Neural cell (in vitro differentiated cells): ENCODE data around the gene SCAI. TPM values are rescaled to one million over a fixed set of nuclear protein-coding genes. Genes with fewer than 3 reads are reported as not detected.

Experiments
- H2AFZ ChIP-seq: fragments of 200-600, 300-800 bp; sonication (generic), shearing (Covaris generic); 2 replicates; pipeline ENCODE4 v1.6.0; 2014; ENCODE audit warnings: low read depth, mild to moderate bottlenecking, antibody characterized with exemption, low read length, moderate library complexity
- H3F3A ChIP-seq: fragments of 200-600 bp; shearing (Covaris generic); 2 replicates; pipeline ENCODE4 v1.6.1; 2016; ENCODE audit warnings: mild to moderate bottlenecking, moderate library complexity, mixed read lengths, antibody characterized with exemption, low read length; ENCODE audit not compliant: insufficient read depth, poor library complexity, severe bottlenecking
- H3K27ac ChIP-seq: fragments of 200-600, 300-800 bp; sonication (generic), shearing (Covaris generic); 2 replicates; pipeline ENCODE4 v1.5.1; 2014; ENCODE audit warnings: mild to moderate bottlenecking, low read length, moderate library complexity
- H3K27me3 ChIP-seq: fragments of 300-800, 200-600 bp; sonication (generic), shearing (Covaris generic); 2 replicates; pipeline ENCODE4 v1.6.0; 2014; ENCODE audit warnings: mild to moderate bottlenecking, low read depth, low read length, moderate library complexity; ENCODE audit not compliant: insufficient read depth
- H3K36me3 ChIP-seq: fragments of 300-800, 200-600 bp; sonication (generic), shearing (Covaris generic); 2 replicates; pipeline ENCODE4 v1.5.1; 2014; ENCODE audit warnings: mild to moderate bottlenecking, antibody characterized with exemption, low read length, moderate library complexity; ENCODE audit not compliant: insufficient read depth
- H3K4me2 ChIP-seq: fragments of 300-800, 200-600 bp; sonication (generic), shearing (Covaris generic); 2 replicates; pipeline ENCODE4 v1.6.0; 2014; ENCODE audit warnings: mild to moderate bottlenecking, low read length
- H3K4me3 ChIP-seq: fragments of 300-800, 200-600 bp; sonication (generic), shearing (Covaris generic); 2 replicates; pipeline ENCODE4 v1.5.1; 2014; ENCODE audit warnings: mild to moderate bottlenecking, low read length, moderate library complexity
- H3K79me2 ChIP-seq: fragments of 200-600 bp; shearing (Covaris generic); replicated peaks from 2 replicates; pipeline ENCODE4 v1.6.0; 2014; ENCODE audit warnings: mild to moderate bottlenecking, low read length, moderate library complexity; ENCODE audit not compliant: insufficient read depth
- H3K9ac ChIP-seq: fragments of 300-800, 200-600 bp; sonication (generic), shearing (Covaris generic); 2 replicates; pipeline ENCODE4 v1.6.1; 2016; ENCODE audit warnings: mild to moderate bottlenecking, low read length, mixed read lengths
- H3K9me2 ChIP-seq: fragments of 200-600 bp; shearing (Covaris generic); 2 replicates; pipeline ENCODE4 v1.6.1; 2016; ENCODE audit warnings: mild to moderate bottlenecking, low read length, mixed read lengths; ENCODE audit not compliant: insufficient read depth
- H3K9me3 ChIP-seq: fragments of 200-600, 300-800 bp; sonication (generic), shearing (Covaris generic); 2 replicates; pipeline ENCODE4 v1.6.1; 2016; ENCODE audit warnings: mild to moderate bottlenecking, mixed run types, low read length, moderate library complexity, mixed read lengths
- H4K20me1 ChIP-seq: fragments of 200-600 bp; shearing (Covaris generic); 2 replicates; pipeline ENCODE4 v1.6.1; 2016; ENCODE audit warnings: mild to moderate bottlenecking, mixed run types; ENCODE audit not compliant: insufficient read depth
- CTCF ChIP-seq: fragments of 450-650 bp; IDR thresholded peaks from 2 replicates; pipeline ENCODE4 v1.5.1; 2014; ENCODE audit warnings: antibody characterized with exemption, mild to moderate bottlenecking, moderate library complexity; ENCODE audit not compliant: poor library complexity, severe bottlenecking
- EP300 ChIP-seq: fragments of 450-650 bp; conservative IDR thresholded peaks from 2 replicates; pipeline ENCODE4 v1.6.1; 2014; ENCODE audit warnings: antibody characterized with exemption, mild to moderate bottlenecking, moderate library complexity; ENCODE audit not compliant: poor library complexity, severe bottlenecking
- EZH2 ChIP-seq: fragments of 200-600, 300-800 bp; shearing (Covaris generic), sonication (generic); IDR thresholded peaks from 2 replicates; pipeline ENCODE4 v1.6.1; 2014; ENCODE audit warnings: antibody characterized with exemption, low read length, borderline replicate concordance, mild to moderate bottlenecking; ENCODE audit not compliant: insufficient read depth, poor library complexity, severe bottlenecking
- MXI1 ChIP-seq: fragments of 450-650 bp; conservative IDR thresholded peaks from 2 replicates; pipeline ENCODE4 v1.6.1; 2014; ENCODE audit warnings: antibody characterized with exemption, mild to moderate bottlenecking; ENCODE audit not compliant: poor library complexity, severe bottlenecking
- POLR2AphosphoS5 ChIP-seq: IDR thresholded peaks from 2 replicates; pipeline ENCODE4 v1.6.1; 2012
- RAD21 ChIP-seq: fragments of 450-650 bp; conservative IDR thresholded peaks from 2 replicates; pipeline ENCODE4 v1.6.1; 2014; ENCODE audit warnings: antibody characterized with exemption, mild to moderate bottlenecking, moderate library complexity
- REST ChIP-seq: IDR thresholded peaks from 2 replicates; pipeline ENCODE4 v1.6.1; 2012; ENCODE audit warnings: borderline replicate concordance
- SMC3 ChIP-seq: fragments of 450-650 bp; conservative IDR thresholded peaks from 2 replicates; pipeline ENCODE4 v1.6.1; 2014; ENCODE audit warnings: antibody characterized with exemption, mild to moderate bottlenecking, moderate library complexity; ENCODE audit not compliant: poor library complexity
- TAF1 ChIP-seq: IDR thresholded peaks from 2 replicates; pipeline ENCODE4 v1.6.1; 2012; ENCODE audit warnings: low read depth
- polyA plus RNA-seq: library from polyadenylated mRNA; depleted of rRNA; stranded (reverse); fragments of >200 nt; gene quantifications from 2 replicates; pipeline ENCODE4 v1.2.3, GENCODE V29; 2014

SCAI gene
- polyA plus RNA-seq, 1 donor from 2014 or later: 43.2 TPM

- H3K9me2 ChIP-seq: no peaks in the 10 kb centered on the region
- H3K27me3 ChIP-seq: no peaks in the 10 kb centered on the region
- H4K20me1 ChIP-seq: no peaks in the 10 kb centered on the region
- no peaks in the 10 kb centered on the region for H3K36me3 ChIP-seq
- H3K4me2 ChIP-seq: no peak overlapping the region
- no peak overlapping the region for H2AFZ ChIP-seq
- H3K27ac ChIP-seq: no peak overlapping the region
- no peak overlapping the region for H3K4me3 ChIP-seq
- no peak for TF ChIP-seq RAD21
- TF ChIP-seq SMC3: no peak
- TF ChIP-seq CTCF: no peak
- TF ChIP-seq MXI1: no peak
- TF ChIP-seq TAF1: no peak
- TF ChIP-seq EZH2: no peak
- TF ChIP-seq EP300: no peak
- TF ChIP-seq POLR2AphosphoS5: no peak
- no peak for TF ChIP-seq REST
- H3K9ac ChIP-seq: no peak overlapping the region
- no peaks in the 10 kb centered on the region for H3K79me2 ChIP-seq
- no peaks in the 10 kb centered on the region for H3F3A ChIP-seq
- no peaks in the 10 kb centered on the region for H3K9me3 ChIP-seq
These were observed 52.2 kb downstream of the SCAI start for GRCh38 chr9:125091121-125091520.

- Histone ChIP-seq H3K27me3 (no peaks in the 10 kb centered on the region), H3K9ac (no peak overlapping the region), H3K9me2 (no peaks in the 10 kb centered on the region), H3K79me2 (no peaks in the 10 kb centered on the region), H3K9me3 (no peaks in the 10 kb centered on the region), H3K4me2 (no peak overlapping the region), H3K4me3 (no peak overlapping the region), H3K27ac (no peak overlapping the region), H2AFZ (no peak overlapping the region), H4K20me1 (no peaks in the 10 kb centered on the region), H3K36me3 (no peaks in the 10 kb centered on the region), H3F3A (no peaks in the 10 kb centered on the region)
- TF ChIP-seq SMC3: no peak
- no peak for TF ChIP-seq EZH2
- TF ChIP-seq EP300: no peak
- no peak for TF ChIP-seq REST
These were observed 54.0 kb downstream of the SCAI start for GRCh38 chr9:125089331-125089730.
